Parietal lobe (tissue), 2 donors: Measurements from ENCODE around the gene WWTR1. TPM values are rescaled to one million over a fixed set of nuclear protein-coding genes. Genes with fewer than 3 reads are reported as not detected.

Experiments used
- small RNA-seq: library from RNA; depleted of rRNA; stranded (forward); fragments of <200 nt; gene quantifications from one replicate; pipeline ENCODE3, GENCODE V24; 2014; ENCODE audit warnings: low replicate concordance
- total RNA-seq: library from RNA; depleted of rRNA; stranded (reverse); fragments of >200 nt; gene quantifications from one replicate; pipeline ENCODE4 v1.2.3, GENCODE V29; 2014

The WWTR1 gene
- total RNA-seq = 11.0 TPM

GRCh38 chr3:149657926-149658743 is at the start of gene WWTR1:
TSS of gene WWTR1 (minus strand) at chr3:149658025. CDS start at chr3:149657306, 719 bp downstream.

DNA sequence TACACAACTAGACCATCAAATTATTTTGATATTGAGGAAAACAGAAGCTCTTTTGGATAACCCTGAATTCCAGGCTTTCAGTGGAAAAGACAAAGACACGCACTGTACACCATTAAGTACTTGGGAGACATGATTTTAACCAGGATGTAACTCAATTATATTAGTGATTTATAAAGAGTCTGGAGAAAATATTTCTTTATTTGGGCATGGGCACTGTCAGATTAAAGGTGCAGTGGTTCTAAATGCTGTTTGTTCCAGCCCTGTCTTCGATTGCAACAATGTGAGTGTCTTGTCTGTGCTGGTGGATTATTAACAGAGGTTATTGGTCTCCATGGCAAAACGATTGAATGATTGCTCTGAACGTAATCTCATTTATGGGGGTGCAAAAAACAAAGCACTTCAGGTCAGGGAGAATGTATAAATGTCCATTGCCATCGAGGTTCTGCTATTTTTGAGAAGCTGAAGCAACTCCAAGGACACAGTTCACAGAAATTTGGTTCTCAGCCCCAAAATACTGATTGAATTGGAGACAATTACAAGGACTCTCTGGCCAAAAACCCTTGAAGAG is 183.5 kb downstream of the WWTR1 start, which contains the start of gene TM4SF4:
TM4SF4 (plus strand) TSS at position 448 of the 568 bp plus-strand sequence. CDS start 181 bp downstream, outside the sequence.

Small RNA genes within 50 kb of the gene (small RNA-seq; reads per million reads assigned to genes)
- not detected for gene RNU6-1098P

Other genes with a start within 250 kb of the WWTR1 start
- gene TM4SF4, start 183.3 kb downstream of the WWTR1 start, total RNA-seq = not detected
- gene COMMD2, start 94.5 kb upstream of the WWTR1 start, total RNA-seq = 87.6 TPM
- gene ANKUB1, start 134.5 kb upstream of the WWTR1 start, total RNA-seq = 0.63 TPM
- gene RNF13, start 155.2 kb upstream of the WWTR1 start, total RNA-seq = 95.2 TPM